ENCODE results near the gene MYH14. TPM values are rescaled to one million over a fixed set of nuclear protein-coding genes. Genes with fewer than 3 reads are reported as not detected.

Gene MYH14
- total and polyA plus RNA-seq, 2 of the 4 experiments (the other 2 are of a cell fraction) = not detected

- TF ChIP-seq RFX5 (IDR thresholded peaks at IDR 0.05; ENCODE audit: low read depth, low read length) = no peak
- TF ChIP-seq RCOR1 (IDR thresholded peaks at IDR 0.05; ENCODE audit: insufficient replicate concordance, low read length) = no peak
- TF ChIP-seq MXI1 (IDR thresholded peaks at IDR 0.05; ENCODE audit: borderline replicate concordance, low read depth, low read length) = no peak
- TF ChIP-seq USF2 (IDR thresholded peaks at IDR 0.05; ENCODE audit: low read depth, low read length) = no peak
- Histone ChIP-seq H3K18ac (ENCODE audit: low read depth, low read length) (no peak overlapping the region), H3K79me1 (ENCODE audit: low read depth in 1 of 2, low read length in 2 of 2) (no peaks in the 10 kb centered on the region), H2BK5ac (ENCODE audit: low read depth, low read length, poor library complexity, severe bottlenecking) (no peak overlapping the region), H4K5ac (ENCODE audit: low read depth, low read length) (no peak overlapping the region), H2BK20ac (ENCODE audit: low read depth, low read length) (no peak overlapping the region), H2AFZ (replicated peaks; ENCODE audit: low read length, poor library complexity) (no peak overlapping the region), H4K8ac (ENCODE audit: low read depth in 2 of 2, low read length in 2 of 2) (no peak overlapping the region), H2AK9ac (replicated peaks; ENCODE audit: low read depth, low read length, poor library complexity) (no peak overlapping the region), H3K27me3 (ENCODE audit: control insufficient read depth, insufficient read depth, low read length) (no peaks in the 10 kb centered on the region), H3K14ac (replicated peaks; ENCODE audit: low read depth, low read length) (no peak overlapping the region), H2AK5ac (ENCODE audit: low read depth, low read length) (no peak overlapping the region), H3K9me1 (ENCODE audit: insufficient read depth, low read length) (no peaks in the 10 kb centered on the region), H4K20me1 (ENCODE audit: insufficient read depth, low read length) (no peaks in the 10 kb centered on the region), H3K9ac (ENCODE audit: low read depth, low read length) (no peak overlapping the region), H3K36me3 (ENCODE audit: control insufficient read depth, insufficient read depth, low read length) (no peaks in the 10 kb centered on the region), H3K4me3 (ENCODE audit: insufficient read depth, low read depth, low read length) (no peak overlapping the region), H3K4ac (ENCODE audit: low read depth, low read length) (no peak overlapping the region), H3K4me2 (ENCODE audit: low read depth, low read length) (no peak overlapping the region), H2BK120ac (ENCODE audit: low read depth, low read length) (no peak overlapping the region), H3K27ac (ENCODE audit: insufficient read depth, low read length) (no peak overlapping the region), H3K56ac (ENCODE audit: extremely low read depth, insufficient read depth, low read length) (no peak overlapping the region), H3K4me1 (ENCODE audit: control insufficient read depth, insufficient read depth, low read length) (no peaks in the 10 kb centered on the region), H4K91ac (ENCODE audit: insufficient read depth, low read depth, low read length) (no peak overlapping the region), H3K23ac (ENCODE audit: low read depth, low read length) (no peak overlapping the region), H3K9me3 (ENCODE audit: control insufficient read depth, insufficient read depth, low read length) (peaks cover 14% of the 10 kb centered on the region), H2BK15ac (ENCODE audit: low read depth, low read length) (no peak overlapping the region)
- dilution Hi-C loops (cut with HindIII; ENCODE audit: low sequenced_read_pairs, unreplicated experiment) = no loop called here
- CTCF ChIA-PET = no interaction called here
- whole genome bisulfite sequencing, 2 experiments (ENCODE audit: extremely low coverage in 2 of 2, insufficient read length in 1 of 2) = no CpG with 5 or more reads among the region's 8 CpGs
- POLR2A ChIA-PET (ENCODE audit: unreplicated experiment) = no interaction called here
- intact Hi-C loops (cut with micrococcal nuclease) = no loop called here
- no peak for ATAC-seq (ENCODE audit: low read depth)
- in situ Hi-C loops (cut with MboI; ENCODE audit: low sequenced_read_pairs) = no loop called here
- no peak for DNase-seq
- BruUV-seq (replicated peaks) = no TSS peak
These were observed 62.6 kb downstream of the MYH14 start for GRCh38 chr19:50266041-50266440.

All from IMR-90 (cell line).